IMR-90 (cell line): ENCODE data around the gene KLHL29. TPM values are rescaled to one million over a fixed set of nuclear protein-coding genes. Genes with fewer than 3 reads are reported as not detected.

Source experiments
- ATAC-seq: fragments of 200-7000 bp; cut with Tn5 transposase; 2 replicates; pipeline ENCODE4 v1.9.1; 2020; ENCODE audit warnings: low read depth, mild to moderate bottlenecking, moderate library complexity
- BruUV-seq: library from RNA; stranded (reverse); fragments of 400-500 nt; replicated peaks from 2 replicates; lab custom pipeline; 2021; lab: Mats Ljungman, UMichigan
- CTCF ChIA-PET: fragments of 300-600 bp; formaldehyde crosslinking; extraction: SDS; loops from one replicate; lab custom pipeline; 2021; ENCODE audit warnings: antibody characterized with exemption; lab: Yijun Ruan, JAX
- POLR2A ChIA-PET: fragments of 300-600 bp; sonication (Branson Sonifier 250); formaldehyde crosslinking; loops from one replicate; lab custom pipeline; 2022; ENCODE audit warnings: antibody characterized with exemption; ENCODE audit not compliant: unreplicated experiment; lab: Charles Lee
- DNase-seq: peaks from one replicate; pipeline ENCODE4 v3.0.0; 2013
- H2AFZ ChIP-seq: replicated peaks from 2 replicates; pipeline ENCODE3; 2013; ENCODE audit warnings: low read length, mild to moderate bottlenecking; ENCODE audit not compliant: poor library complexity
- H2AK5ac ChIP-seq: 2 replicates; pipeline ENCODE4 v1.6.1; 2013; ENCODE audit warnings: low read depth, low read length, inconsistent platforms
- H2AK9ac ChIP-seq: replicated peaks from 2 replicates; pipeline ENCODE3; 2013; ENCODE audit warnings: mild to moderate bottlenecking, low read depth, low read length, moderate library complexity; ENCODE audit not compliant: poor library complexity
- H2BK120ac ChIP-seq: 2 replicates; pipeline ENCODE4 v1.6.1; 2013; ENCODE audit warnings: low read depth, low read length, inconsistent platforms
- H2BK15ac ChIP-seq: 3 replicates; pipeline ENCODE4 v1.6.1; 2013; ENCODE audit warnings: low read depth, low read length, inconsistent platforms
- H2BK20ac ChIP-seq: 2 replicates; pipeline ENCODE4 v1.6.1; 2013; ENCODE audit warnings: low read depth, mild to moderate bottlenecking, inconsistent platforms, low read length, moderate library complexity
- H2BK5ac ChIP-seq: 2 replicates; pipeline ENCODE4 v1.6.1; 2013; ENCODE audit warnings: mild to moderate bottlenecking, low read depth, low read length, inconsistent platforms; ENCODE audit not compliant: poor library complexity, severe bottlenecking
- H3K14ac ChIP-seq: replicated peaks from 2 replicates; pipeline ENCODE4 v1.6.1; 2013; ENCODE audit warnings: low read depth, low read length, inconsistent platforms
- H3K18ac ChIP-seq: 2 replicates; pipeline ENCODE4 v1.6.1; 2013; ENCODE audit warnings: low read depth, low read length, control low read depth
- H3K23ac ChIP-seq: 2 replicates; pipeline ENCODE4 v1.6.1; 2013; ENCODE audit warnings: low read depth, low read length, inconsistent platforms
- H3K27ac ChIP-seq: 2 replicates; pipeline ENCODE4 v1.5.1; 2013; ENCODE audit warnings: mild to moderate bottlenecking, control low read depth, low read length; ENCODE audit not compliant: insufficient read depth
- H3K27me3 ChIP-seq: 2 replicates; pipeline ENCODE4 v1.6.1; 2013; ENCODE audit warnings: low read length; ENCODE audit not compliant: control insufficient read depth, insufficient read depth
- H3K36me3 ChIP-seq: 2 replicates; pipeline ENCODE4 v1.6.1; 2013; ENCODE audit warnings: low read length, mixed read lengths; ENCODE audit not compliant: control insufficient read depth, insufficient read depth
- H3K4ac ChIP-seq: 2 replicates; pipeline ENCODE4 v1.6.1; 2013; ENCODE audit warnings: low read depth, low read length, inconsistent platforms
- H3K4me1 ChIP-seq: 2 replicates; pipeline ENCODE4 v1.6.1; 2013; ENCODE audit warnings: low read length, mixed read lengths; ENCODE audit not compliant: control insufficient read depth, insufficient read depth
- H3K4me2 ChIP-seq: 2 replicates; pipeline ENCODE4 v1.6.1; 2013; ENCODE audit warnings: low read depth, mild to moderate bottlenecking, control low read depth, low read length, moderate library complexity
- H3K4me3 ChIP-seq: 2 replicates; pipeline ENCODE4 v1.5.1; 2013; ENCODE audit warnings: low read depth, mild to moderate bottlenecking, control low read depth, low read length, moderate library complexity; ENCODE audit not compliant: insufficient read depth
- H3K56ac ChIP-seq: 2 replicates; pipeline ENCODE4 v1.6.1; 2013; ENCODE audit warnings: low read length, inconsistent platforms; ENCODE audit not compliant: insufficient read depth; ENCODE audit errors: extremely low read depth
- H3K79me1 ChIP-seq, 2 experiments: 2 replicates each; pipeline ENCODE4 v1.6.1; 2013; ENCODE audit warnings: low read length in 2 of 2, inconsistent platforms in 1 of 2, low read depth in 1 of 2
- H3K9ac ChIP-seq: 2 replicates; pipeline ENCODE4 v1.6.1; 2013; ENCODE audit warnings: low read depth, low read length, control low read depth
- H3K9me1 ChIP-seq: 2 replicates; pipeline ENCODE4 v1.6.1; 2013; ENCODE audit warnings: low read length, inconsistent platforms; ENCODE audit not compliant: insufficient read depth
- H3K9me3 ChIP-seq: 2 replicates; pipeline ENCODE4 v1.6.1; 2013; ENCODE audit warnings: low read length; ENCODE audit not compliant: control insufficient read depth, insufficient read depth
- H4K20me1 ChIP-seq: 2 replicates; pipeline ENCODE4 v1.6.1; 2013; ENCODE audit warnings: low read length, inconsistent platforms; ENCODE audit not compliant: insufficient read depth
- H4K5ac ChIP-seq: 2 replicates; pipeline ENCODE4 v1.6.1; 2013; ENCODE audit warnings: mild to moderate bottlenecking, low read depth, low read length, control low read depth
- H4K8ac ChIP-seq, 2 experiments: 2 replicates each; pipeline ENCODE4 v1.6.1; 2013; ENCODE audit warnings: low read depth in 2 of 2, low read length in 2 of 2, control low read depth in 1 of 2, inconsistent platforms in 1 of 2
- H4K91ac ChIP-seq: 2 replicates; pipeline ENCODE4 v1.6.1; 2013; ENCODE audit warnings: low read depth, low read length, inconsistent platforms; ENCODE audit not compliant: insufficient read depth
- BHLHE40 ChIP-seq: fragments of 150-350 bp; IDR thresholded peaks from 2 replicates; pipeline ENCODE4 v1.6.1; 2016; ENCODE audit warnings: mild to moderate bottlenecking, low read depth, low read length
- CEBPB ChIP-seq: IDR thresholded peaks from 2 replicates; pipeline ENCODE4 v1.6.1; 2012; ENCODE audit warnings: low read depth, low read length, improper control_type of control experiment
- CHD1 ChIP-seq: IDR thresholded peaks from 2 replicates; pipeline ENCODE4 v1.6.1; 2012; ENCODE audit warnings: low read depth, low read length, improper control_type of control experiment
- CTCF ChIP-seq: conservative IDR thresholded peaks from 2 replicates; pipeline ENCODE4 v1.5.1; 2012; ENCODE audit warnings: mild to moderate bottlenecking, low read depth, low read length, improper control_type of control experiment
- FOS ChIP-seq: fragments of 150-350 bp; IDR thresholded peaks from 2 replicates; pipeline ENCODE4 v1.6.1; 2016; ENCODE audit warnings: low read depth, low read length
- MAFK ChIP-seq: IDR thresholded peaks from 2 replicates; pipeline ENCODE4 v1.6.1; 2012; ENCODE audit warnings: low read depth, low read length, improper control_type of control experiment
- MAZ ChIP-seq: IDR thresholded peaks from 2 replicates; pipeline ENCODE4 v1.6.1; 2012; ENCODE audit warnings: low read depth, mild to moderate bottlenecking, low read length, improper control_type of control experiment, moderate library complexity, borderline replicate concordance
- MXI1 ChIP-seq: IDR thresholded peaks from 2 replicates; pipeline ENCODE4 v1.6.1; 2012; ENCODE audit warnings: low read depth, mild to moderate bottlenecking, low read length, moderate library complexity, borderline replicate concordance
- NFE2L2 ChIP-seq: fragments of 150-350 bp; IDR thresholded peaks from 2 replicates; pipeline ENCODE4 v1.6.1; 2016; ENCODE audit warnings: low read depth, mild to moderate bottlenecking, low read length
- POLR2A ChIP-seq: IDR thresholded peaks from 2 replicates; pipeline ENCODE4 v1.6.1; 2012; ENCODE audit warnings: mild to moderate bottlenecking, low read depth, low read length
- RCOR1 ChIP-seq: IDR thresholded peaks from 2 replicates; pipeline ENCODE4 v1.6.1; 2012; ENCODE audit warnings: mild to moderate bottlenecking, low read length, improper control_type of control experiment; ENCODE audit not compliant: insufficient replicate concordance
- SMC3 ChIP-seq: fragments of 150-350 bp; IDR thresholded peaks from 2 replicates; pipeline ENCODE4 v1.6.1; 2016; ENCODE audit warnings: low read depth, mild to moderate bottlenecking, antibody characterized with exemption, low read length, moderate library complexity
- USF2 ChIP-seq: fragments of 150-350 bp; IDR thresholded peaks from 2 replicates; pipeline ENCODE4 v1.6.1; 2017; ENCODE audit warnings: mild to moderate bottlenecking, antibody characterized with exemption, low read length, low read depth
- WGBS, 2 experiments: methylation state at CpG; one replicate each; pipeline versions ENCODE4 v1.1.5 to v1.1.7; 2013; ENCODE audit warnings: missing lambda C conversion rate in 2 of 2; ENCODE audit not compliant: insufficient read length in 1 of 2; ENCODE audit errors: extremely low coverage in 2 of 2; 5-methylcytosine and 5-hydroxymethylcytosine counted together
- dilution Hi-C: fragments of 300-500 bp; cut with HindIII; formaldehyde crosslinking; loops from one replicate; pipeline ENCODE4 v1.14.3; 2018; ENCODE audit warnings: low sequenced_read_pairs; ENCODE audit not compliant: unreplicated experiment
- in situ Hi-C: fragments of 300-500 bp; cut with MboI; formaldehyde crosslinking; loops from 3 replicates; pipeline ENCODE4 v1.14.3; 2019; ENCODE audit warnings: low sequenced_read_pairs, inconsistent platforms, mixed read lengths
- intact Hi-C: fragments of 100-400 bp; cut with micrococcal nuclease; formaldehyde crosslinking; loops from 2 replicates; pipeline ENCODE4 v1.10.0; 2022
- polyA plus RNA-seq, 3 experiments: library from polyadenylated mRNA; depleted of rRNA; stranded (reverse); fragments of >200 nt; gene quantifications; 2 replicates each; pipeline ENCODE4 v1.2.3, GENCODE V29; 2012; ENCODE audit warnings: low replicate concordance in 1 of 3
- total RNA-seq: library from RNA; depleted of rRNA; stranded (reverse); fragments of >200 nt; gene quantifications from 2 replicates; pipeline ENCODE4 v1.2.3, GENCODE V29; 2012

KLHL29 gene
- total and polyA plus RNA-seq, 2 of the 4 experiments (the other 2 are of a cell fraction) = 2.0 to 8.0 TPM

- Histone ChIP-seq H2BK120ac (no peak overlapping the region), H3K4ac (no peak overlapping the region), H2AK9ac (no peak overlapping the region), H3K27me3 (no peaks in the 10 kb centered on the region), H2BK20ac (no peak overlapping the region), H3K23ac (no peak overlapping the region), H3K18ac (no peak overlapping the region), H3K4me1 (peaks cover 20% of the 10 kb centered on the region), H3K27ac (no peak overlapping the region), H4K5ac (no peak overlapping the region), H4K8ac (no peak overlapping the region), H2AK5ac (no peak overlapping the region), H3K4me3 (no peak overlapping the region), H4K91ac (no peak overlapping the region), H2AFZ (no peak overlapping the region), H3K56ac (no peak overlapping the region), H3K14ac (no peak overlapping the region), H4K20me1 (no peaks in the 10 kb centered on the region), H3K9ac (no peak overlapping the region), H2BK5ac (no peak overlapping the region), H3K4me2 (no peak overlapping the region), H3K36me3 (no peaks in the 10 kb centered on the region), H3K9me3 (no peaks in the 10 kb centered on the region), H3K79me1 (peaks cover 0 to 5% of the 10 kb centered on the region in 2 experiments; a peak in 2 of 4 replicates), H2BK15ac (no peak overlapping the region), H3K9me1 (peaks cover 7% of the 10 kb centered on the region; the same call in 1 of the 2 replicates)
- DNase-seq (no peak), ATAC-seq (no peak)
- ChIA-PET CTCF (no interaction called here), POLR2A (no interaction called here)
- BruUV-seq = no TSS peak
- WGBS, 2 experiments = no CpG with 5 or more reads among the region's 6 CpGs
- dilution Hi-C loops = no loop called here
- in situ Hi-C loops = no loop called here
- TF ChIP-seq MXI1 (no peak), USF2 (no peak), MAFK (no peak), CHD1 (no peak), CEBPB (no peak), NFE2L2 (no peak), SMC3 (no peak), BHLHE40 (no peak), RCOR1 (no peak), MAZ (no peak), POLR2A (no peak), FOS (no peak), CTCF (no peak)
- intact Hi-C loops = loop anchor here (5.0 kb wide), 1 partner anchor 160 kb away; the partner anchor contains the start of gene KLHL29
Measured at GRCh38 chr2:23547725-23548124, 162.7 kb downstream of the KLHL29 start.
